Amygdala (tissue), 56 donors: Measurements from ENCODE around the gene SERINC1.
"Not testable (repeated sequence)": the region's sequence is repeated elsewhere in the genome, so short reads cannot be mapped to it uniquely, and the experiment has no call there.

Experiments
- DNase-seq, 56 donors: peaks; one replicate each; lab custom pipeline; 2025; lab: John Stamatoyannopoulos, UW

The SERINC1 gene

DNA sequence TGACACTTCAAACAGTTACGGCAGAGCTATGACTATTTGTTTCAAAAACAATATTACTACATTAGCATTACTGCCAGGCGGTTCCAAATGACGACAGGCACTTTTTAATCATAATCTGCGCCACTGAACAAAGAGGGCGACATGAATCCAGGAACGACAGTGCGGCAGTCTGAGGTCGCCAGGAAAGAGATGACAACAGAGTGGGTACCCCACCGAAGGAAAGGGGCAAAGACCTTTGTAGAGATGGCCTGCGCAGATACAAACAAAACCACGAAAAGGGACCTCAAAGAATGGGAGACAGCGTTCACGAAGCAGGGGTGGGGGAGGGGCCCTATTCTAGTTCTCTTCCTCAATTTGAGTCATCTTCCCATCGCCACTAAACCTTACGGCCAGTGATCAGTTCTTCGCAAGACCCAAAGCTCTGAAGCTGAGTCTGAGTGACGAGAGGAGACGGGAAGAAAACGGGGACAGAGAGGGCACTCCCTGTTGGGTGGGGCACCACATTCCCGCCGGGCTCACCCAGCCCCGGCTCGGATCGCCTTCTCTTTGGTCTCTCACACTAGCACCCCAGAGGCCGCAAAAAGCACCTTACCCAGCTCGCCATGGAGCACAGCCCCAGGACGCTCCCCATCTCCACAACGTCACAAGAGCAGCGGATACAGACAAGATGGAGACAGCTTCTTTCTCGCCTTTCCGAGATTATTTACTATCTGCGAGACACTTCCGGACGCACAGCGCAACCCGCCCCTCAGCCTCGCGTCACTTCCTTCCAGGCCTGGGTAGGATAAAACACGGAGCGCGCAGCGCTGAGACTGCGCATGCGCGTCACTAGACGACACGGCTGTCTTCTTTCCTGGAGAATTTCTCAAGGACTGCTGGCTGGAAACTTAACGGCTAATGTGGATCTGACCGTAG, at the start of gene SERINC1:
Gene SERINC1 (minus strand): TSS at position 701 of the 915 bp plus-strand sequence. CDS start 70 bp downstream, at position 631.
- DNase-seq: peak; percentile 60 to 96 (median 89)

DNA sequence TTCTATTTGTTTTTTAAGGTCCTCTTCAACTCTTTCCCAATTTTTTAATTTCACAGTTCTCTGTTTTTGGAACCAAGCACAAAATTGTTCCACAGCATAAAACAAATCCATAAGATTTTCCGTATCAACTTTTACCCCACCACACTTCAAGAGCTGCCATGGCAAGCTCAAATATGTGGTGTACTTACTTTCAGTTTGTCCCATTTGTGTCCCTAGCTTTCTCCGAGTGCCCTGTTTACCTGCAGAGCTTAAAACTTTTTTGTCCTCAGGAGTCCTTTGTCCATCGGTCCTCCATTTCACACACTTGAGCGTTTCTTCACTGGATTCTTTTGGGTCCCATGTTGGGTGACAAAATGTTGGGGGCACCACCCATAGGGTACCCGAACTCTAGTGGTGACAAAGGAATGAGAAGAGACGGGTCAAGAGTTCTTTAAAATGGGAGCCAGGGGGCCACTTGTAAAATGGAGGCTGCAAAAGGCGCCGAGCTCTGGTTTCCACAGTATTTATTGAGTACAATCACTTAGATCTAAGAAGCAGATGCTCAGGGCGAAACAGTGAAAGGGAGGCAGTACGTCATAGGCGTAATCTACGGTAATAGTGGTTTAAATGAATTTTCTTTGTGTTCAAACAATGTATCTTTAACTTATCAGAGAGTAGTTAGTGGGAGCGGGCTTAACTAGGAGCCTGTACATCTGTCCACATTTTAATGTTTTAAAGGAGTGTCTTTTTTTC, 39.8 kb upstream of the SERINC1 start:
- DNase-seq: no peak

DNA sequence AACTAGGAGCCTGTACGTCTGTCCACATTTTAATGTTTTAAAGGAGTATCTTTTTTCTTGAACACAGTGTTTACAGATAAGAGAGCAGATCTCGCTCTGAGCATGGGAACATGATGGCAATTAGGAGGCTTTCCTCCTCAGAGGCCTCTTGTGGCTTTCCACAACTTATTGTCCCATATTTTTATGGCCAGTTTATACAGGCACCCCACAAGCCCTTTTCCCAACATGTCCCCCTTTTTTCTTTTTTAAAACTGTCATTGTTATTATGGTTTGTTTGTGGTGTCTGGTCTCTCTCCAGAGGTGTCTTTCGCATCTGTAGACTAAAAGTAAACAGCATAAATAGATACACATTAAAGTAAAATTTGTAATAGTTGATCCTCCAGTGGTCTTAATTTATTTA, 33.6 kb upstream of the SERINC1 start:
- DNase-seq: not testable (repeated sequence)

DNA sequence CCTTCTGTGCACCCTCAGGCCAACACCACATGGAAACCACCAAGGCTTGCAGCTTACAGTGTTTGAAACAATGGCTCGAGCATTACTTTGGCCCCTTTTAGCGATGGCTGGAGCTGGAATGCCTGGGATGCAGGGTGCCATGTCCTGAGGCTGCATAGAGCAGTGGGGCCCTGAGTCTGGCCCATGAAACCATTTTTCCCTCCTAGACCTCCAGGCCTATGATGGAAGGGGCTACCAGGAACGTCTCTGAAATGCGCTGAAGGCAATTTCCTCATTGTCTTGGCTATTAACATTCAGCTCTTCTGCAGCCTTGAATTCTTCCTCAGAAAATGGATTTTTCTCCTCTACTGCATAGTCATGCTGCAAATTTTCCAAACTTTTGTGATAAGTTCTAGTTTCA, 29.9 kb upstream of the SERINC1 start:
- DNase-seq: no peak

DNA sequence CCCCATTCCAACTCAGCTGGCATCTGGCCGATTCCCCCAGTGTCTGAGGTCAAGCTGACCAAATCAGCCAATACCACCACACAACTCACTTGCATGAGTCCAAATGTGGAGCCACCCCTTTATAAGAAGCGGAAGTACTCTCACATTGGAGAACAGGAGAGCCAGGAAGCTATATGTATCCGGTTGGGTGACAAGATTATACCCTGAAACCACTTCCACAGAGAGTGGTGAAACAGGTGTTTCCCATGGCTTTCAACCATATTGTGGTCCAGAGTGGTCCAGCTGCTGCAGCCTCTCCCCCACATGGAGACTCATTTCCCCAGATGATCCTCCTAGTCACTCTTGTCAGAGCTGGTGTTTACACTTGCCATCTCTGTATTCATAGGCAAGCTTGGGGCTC, 24.0 kb upstream of the SERINC1 start:
- no peak for DNase-seq

DNA sequence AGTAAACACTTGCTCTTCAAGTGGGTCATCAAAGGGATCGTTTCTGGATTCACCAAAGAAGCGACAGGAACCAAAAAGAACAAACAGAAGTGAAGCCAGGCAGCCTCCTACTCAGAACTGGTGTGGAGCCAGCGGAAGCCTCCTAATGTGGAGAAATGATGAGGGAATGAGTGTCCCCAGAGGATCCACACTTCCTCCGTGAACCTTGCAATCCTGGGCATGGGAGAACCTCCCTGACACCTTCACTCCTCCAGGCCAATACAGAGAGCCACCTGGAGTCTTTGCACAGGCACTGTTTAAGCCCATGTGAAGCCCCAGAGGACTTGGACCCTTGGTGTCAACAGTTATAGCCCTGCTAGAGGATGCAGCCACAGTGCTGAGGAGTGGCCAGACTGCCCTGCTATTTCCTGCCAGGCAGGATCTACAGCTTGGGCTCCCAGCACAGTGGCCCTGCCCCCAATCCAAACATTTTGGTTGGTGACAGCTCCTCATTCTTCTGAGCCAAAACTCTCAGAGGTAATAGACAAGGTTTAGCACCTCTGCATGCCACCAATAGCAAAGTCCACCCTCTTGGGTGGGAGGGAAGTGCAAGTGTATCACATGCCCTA, 23.2 kb upstream of the SERINC1 start:
- DNase-seq: no peak

DNA sequence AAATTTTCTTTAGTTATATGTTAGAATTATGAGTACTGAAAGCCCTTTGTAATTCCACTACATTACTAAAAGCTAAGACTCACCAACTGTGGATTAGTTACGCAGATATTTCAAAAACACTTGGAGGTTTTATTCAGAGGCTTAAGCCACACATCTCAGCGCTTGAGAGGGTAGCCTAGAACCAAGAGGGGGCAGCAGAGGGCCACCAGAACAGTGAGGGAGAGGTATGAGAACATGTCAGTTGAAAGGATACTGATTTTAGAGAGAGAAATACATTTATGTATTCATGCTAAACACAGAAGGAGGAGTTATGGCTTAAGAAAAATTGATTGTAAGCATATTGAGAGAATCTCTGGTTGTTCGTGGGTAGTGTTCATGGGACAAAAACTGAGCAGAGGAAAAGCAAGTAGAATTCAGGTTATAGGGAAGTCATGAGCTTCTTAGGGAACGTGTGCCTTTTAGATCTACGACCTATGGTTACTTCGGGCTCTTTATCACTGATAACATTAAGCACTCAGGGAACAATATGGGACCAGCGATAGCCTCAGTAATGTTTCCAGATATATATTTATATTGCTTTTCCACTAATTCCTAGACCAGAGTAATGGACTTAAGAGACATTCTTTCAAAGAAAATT, 20.4 kb upstream of the SERINC1 start:
- DNase-seq: peak in 47 of 56 donors; percentile 1 to 81 (median 22)

DNA sequence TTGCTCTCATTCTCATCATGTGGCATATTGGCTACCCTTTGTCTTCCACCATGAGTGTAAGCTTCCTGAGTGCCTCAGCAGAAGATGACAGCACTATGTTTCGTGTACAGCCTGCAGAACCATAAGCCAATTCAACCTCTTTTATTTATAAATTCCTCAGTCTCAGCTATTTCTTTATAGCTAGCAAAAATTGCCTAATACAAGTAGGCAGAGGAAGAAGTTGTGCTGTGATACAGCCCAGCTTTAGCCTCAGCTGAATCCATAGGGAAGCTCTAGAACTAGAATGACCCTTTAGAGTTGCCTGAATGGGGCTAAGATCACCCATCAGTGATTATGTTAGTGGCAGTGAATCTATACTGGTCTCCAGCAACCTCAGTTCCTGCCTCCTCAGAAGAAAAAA, 19.0 kb upstream of the SERINC1 start:
- no peak for DNase-seq

DNA sequence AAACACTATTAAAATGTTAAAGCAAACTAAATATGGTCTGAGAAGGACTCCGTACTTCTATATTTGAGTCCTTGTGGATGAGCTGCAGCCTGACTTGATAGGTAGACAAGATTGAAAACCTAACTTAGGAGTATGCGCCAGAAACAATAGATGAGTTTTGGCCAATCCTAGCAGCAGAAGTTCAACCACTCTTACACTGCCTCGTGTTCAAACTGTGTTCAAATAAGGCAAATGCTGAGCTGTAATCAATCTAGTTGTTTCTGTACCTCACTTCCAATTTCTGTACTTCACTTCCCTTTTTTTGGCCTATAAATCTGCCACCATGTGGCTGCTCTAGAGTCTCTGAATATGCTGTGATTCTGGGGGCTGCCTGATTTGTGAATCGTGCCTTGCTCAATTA, 13.2 kb upstream of the SERINC1 start:
- peak in 1 of 56 donors; percentile 1 for DNase-seq

DNA sequence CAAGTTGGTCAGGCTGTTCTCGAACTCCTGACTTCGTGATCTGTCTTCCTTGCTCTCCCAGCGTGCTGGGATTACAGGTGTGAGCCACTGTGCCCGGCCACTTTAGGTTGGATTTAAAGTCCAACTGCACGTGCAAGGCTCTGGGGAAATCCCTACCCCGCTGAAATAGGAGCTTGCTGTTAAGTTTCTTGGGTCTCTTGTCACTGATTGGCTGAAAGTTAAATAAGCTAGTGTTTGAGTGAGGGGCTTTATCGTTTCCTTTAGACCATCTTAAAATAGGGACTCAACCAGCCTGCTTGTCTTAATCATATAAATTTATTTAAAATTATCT, 11.1 kb upstream of the SERINC1 start:
- DNase-seq: no peak

DNA sequence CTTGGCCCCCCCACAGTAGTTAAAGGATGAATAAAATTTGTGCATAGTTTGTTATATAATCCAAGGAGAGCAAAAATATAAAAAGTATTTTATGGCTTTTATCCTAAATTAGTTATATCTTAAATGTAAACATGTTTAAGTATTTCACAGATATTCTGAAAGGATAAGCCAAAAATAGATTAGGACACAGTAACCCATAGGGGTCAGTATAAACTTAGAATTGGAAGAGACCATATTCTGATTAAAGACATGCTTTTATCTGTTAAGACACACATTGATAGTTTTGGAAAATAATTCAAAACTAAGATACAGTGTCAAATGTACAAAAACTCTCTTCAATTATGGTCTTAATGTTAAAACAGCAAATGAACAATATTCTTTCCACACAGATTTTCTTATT, 4.5 kb upstream of the SERINC1 start:
- DNase-seq: no peak

DNA sequence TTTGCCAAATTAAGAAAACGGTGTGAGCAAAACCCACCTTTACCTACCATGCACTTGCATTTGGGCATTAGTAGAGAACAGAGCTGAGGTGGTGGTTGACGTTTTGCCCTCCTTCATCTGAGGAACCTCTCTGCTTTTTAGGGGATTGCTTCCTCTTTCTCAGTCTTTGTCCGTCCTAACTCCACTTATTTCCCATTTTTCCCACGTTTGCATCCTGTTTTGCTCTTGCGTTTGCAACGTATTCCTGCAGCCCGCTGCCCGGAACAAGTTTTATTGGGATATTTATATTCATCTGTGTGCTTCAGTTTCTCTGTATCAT, 374 bp upstream of the SERINC1 start:
- no peak for DNase-seq

DNA sequence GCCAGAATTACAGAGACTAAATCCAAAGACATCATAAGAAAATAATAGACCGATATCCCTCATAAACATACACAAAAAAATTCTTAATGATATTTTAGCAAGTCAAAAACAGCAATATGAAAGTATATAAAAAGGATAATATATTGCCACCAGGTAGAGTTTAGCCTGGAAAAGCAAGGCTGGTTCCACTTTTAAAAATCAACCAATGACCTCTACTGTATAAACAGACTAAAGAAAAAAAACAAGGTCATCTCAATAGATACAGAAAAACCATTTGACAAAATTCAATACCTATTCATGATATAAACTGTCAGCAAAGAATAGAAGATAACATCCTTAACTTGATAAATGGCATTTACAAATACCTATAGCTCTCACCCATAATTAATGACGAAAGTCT, 9.7 kb downstream of the SERINC1 start:
- no peak for DNase-seq

DNA sequence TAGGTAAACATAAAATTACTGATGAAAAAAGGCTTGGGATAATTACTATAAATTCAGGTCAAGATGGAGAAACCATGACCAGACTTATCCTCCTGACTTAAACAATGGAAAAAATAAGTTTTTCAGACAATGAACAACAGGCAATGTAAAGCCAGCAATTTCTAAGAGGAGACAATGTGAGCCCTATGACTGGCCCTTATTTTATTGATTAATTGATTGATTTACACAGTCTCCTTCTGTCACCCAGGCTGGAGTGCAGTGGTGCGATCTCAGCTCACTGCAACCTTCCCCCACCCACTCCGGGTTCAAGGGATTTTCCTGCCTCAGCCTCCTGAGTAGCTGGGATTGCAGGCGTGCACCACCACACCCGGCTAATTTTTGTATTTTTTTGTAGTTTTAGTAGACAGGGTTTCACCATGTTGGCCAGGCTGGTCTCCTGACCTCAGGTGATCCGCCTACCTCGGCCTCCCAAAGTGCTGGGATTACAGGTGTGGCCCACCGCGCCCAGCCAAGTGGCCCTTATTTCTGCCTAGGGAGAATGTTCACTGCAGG, 11.7 kb downstream of the SERINC1 start:
- not testable (repeated sequence) for DNase-seq

DNA sequence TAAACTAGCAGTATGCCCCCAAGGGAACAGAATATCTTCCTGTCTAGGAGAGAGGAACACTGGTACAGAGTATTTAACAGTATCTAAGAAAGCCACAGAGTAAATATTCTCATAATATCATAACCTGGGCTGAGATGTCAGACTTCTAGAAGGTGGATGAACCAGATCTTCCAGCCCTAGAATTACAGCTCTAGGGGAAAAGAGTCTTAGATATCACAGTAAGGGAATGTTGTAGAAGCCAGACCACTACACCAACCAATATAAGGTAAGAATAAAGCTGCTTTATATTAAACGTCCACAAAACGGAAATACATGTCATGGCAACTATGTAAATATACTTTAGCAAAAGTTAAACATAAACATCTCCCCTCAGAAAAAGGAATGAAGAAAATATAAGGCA, 12.4 kb downstream of the SERINC1 start:
- DNase-seq: no peak

DNA sequence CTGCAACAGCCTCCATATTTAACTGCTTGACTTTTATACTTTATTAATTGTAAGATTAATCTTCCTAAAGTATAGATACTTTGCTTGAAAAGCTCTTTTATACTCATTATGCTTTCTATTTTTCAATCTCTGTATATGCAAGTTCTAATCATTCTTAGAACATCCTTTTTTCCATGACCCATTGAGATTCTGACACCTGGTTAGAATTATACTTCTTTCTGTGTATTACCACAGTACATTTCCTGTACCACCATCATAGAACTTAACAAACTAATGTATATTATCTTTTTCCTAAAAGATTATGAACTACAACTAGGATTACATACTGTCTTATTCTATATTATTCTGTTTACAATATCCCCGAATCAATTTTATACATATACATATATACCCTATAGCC, 13.5 kb downstream of the SERINC1 start:
- no peak for DNase-seq

DNA sequence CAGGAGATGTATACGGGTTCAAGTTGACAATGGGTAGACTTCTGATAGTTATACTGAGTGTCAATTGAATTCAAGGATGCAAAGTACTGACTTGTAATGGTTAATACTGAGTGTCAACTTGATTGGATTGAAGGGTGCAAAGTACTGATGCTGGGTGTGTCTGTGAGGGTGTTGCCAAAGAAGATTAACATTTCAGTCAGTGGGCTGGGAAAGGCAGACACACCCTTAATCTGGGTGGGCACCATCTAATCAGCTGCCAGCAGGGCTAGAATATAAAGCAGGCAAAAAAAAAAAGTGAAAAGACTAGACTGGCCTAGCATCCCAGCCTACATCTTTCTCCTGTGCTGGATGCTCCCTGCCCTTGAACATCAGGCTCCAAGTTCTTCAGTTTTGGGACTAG, 16.5 kb downstream of the SERINC1 start:
- DNase-seq: not testable (repeated sequence)

DNA sequence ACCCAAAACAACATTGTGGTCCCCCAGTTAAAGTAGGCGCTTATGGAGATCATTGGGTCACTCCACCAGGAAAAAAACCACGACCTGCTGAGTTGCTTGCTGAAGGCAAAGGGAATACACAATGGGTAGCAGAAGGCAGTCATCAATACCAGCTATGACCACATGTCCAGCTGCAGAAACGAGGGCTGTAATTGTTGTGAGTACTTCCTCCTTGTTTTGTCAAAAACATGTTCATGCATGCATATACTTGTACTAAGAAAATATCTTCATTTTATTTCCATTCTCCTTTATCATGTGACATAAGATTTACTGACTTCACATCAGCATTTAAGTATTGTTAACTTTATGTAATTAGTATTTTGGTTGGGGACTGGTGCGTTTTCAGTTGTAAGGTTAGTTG, 16.9 kb downstream of the SERINC1 start:
- no peak for DNase-seq

DNA sequence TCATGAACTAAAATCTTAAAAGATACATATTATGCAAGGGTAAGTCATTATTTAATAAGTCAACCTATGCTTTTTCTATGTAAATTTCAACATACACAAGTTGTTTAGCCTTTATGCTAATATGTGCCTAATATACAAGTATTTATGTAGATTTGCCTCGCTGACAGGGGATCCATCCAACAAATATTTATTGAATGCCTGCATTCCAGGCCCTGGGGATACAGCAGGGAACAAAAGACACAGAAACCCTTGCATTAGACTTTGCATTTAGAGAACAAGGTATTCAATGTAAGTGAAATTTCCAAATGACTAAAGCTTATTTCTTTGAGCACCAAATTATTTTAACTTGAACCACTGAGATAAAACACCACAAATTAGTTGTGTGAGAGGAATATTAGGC, 19.1 kb downstream of the SERINC1 start:
- DNase-seq: no peak

DNA sequence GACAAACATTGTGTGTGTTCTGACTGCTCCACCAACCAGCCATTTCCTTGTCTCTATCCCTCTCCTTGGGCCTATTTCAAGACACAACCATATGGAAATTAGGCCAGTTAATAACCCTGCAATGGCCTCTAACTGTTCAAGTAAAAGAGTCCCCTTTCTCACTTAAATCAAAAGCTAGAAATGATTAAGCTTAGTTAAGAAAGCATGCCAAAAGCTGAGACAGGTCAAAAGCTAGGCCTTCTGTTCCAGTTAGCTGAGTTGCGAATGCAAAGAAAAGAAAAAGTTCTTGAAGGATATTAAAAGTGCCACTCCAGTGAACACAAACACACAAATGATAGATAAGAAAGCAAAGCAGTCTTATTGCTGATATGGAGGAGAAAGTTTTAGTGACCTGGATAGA, 22.5 kb downstream of the SERINC1 start:
- DNase-seq: no peak

DNA sequence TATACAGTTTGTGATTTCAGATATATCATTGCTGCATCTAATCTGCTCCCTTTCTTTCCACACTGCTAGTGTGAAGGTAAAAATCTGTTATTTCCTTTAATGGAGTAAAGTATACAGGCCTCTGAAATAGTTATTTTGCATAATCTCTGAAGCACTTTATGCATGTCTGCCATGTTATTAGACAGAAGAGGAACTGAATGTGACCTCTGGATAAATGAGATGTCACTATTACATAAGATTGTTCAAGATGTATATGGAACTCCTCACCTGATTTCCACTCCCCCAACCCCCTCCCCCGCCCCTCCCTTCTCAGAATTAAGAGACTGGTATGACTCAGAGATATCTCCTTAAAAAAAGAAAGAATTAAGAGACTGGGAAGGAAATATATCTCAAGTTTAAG, 26.3 kb downstream of the SERINC1 start:
- DNase-seq: no peak
